Neural progenitor cell (in vitro differentiated cells): ENCODE data around the gene PRUNE2. TPM values are rescaled to one million over a fixed set of nuclear protein-coding genes. Genes with fewer than 3 reads are reported as not detected.

Experiments
- DNase-seq: peaks from one replicate; pipeline ENCODE4 v3.0.0-alpha.2; 2016; ENCODE audit warnings: low spot score
- H2AFZ ChIP-seq: fragments of 200-600 bp; sonication (generic); replicated peaks from 2 replicates; pipeline ENCODE4 v1.6.1; 2016; ENCODE audit warnings: antibody characterized with exemption
- H3F3A ChIP-seq: fragments of 200-600 bp; sonication (generic); 2 replicates; pipeline ENCODE4 v1.6.1; 2016; ENCODE audit warnings: antibody characterized with exemption, low read depth
- H3K27ac ChIP-seq: fragments of 200-600 bp; sonication (generic); 2 replicates; pipeline ENCODE4 v1.5.1; 2016; ENCODE audit warnings: mild to moderate bottlenecking
- H3K27me3 ChIP-seq: fragments of 200-600 bp; sonication (generic); 2 replicates; pipeline ENCODE4 v1.6.1; 2016; ENCODE audit warnings: mild to moderate bottlenecking, moderate library complexity
- H3K36me3 ChIP-seq: fragments of 200-600 bp; sonication (generic); 2 replicates; pipeline ENCODE4 v1.5.1; 2016
- H3K4me1 ChIP-seq: fragments of 200-600 bp; sonication (generic); 2 replicates; pipeline ENCODE4 v1.6.1; 2016; ENCODE audit warnings: mixed run types
- H3K4me2 ChIP-seq: fragments of 200-600 bp; sonication (generic); 2 replicates; pipeline ENCODE4 v1.6.1; 2016
- H3K4me3 ChIP-seq: fragments of 200-600 bp; sonication (generic); 2 replicates; pipeline ENCODE4 v1.5.1; 2016
- H3K79me2 ChIP-seq: fragments of 200-600 bp; sonication (generic); 2 replicates; pipeline ENCODE4 v1.6.1; 2016; ENCODE audit warnings: low read depth
- H3K9ac ChIP-seq: fragments of 200-600 bp; sonication (generic); 2 replicates; pipeline ENCODE4 v1.6.1; 2016
- H3K9me3 ChIP-seq: fragments of 200-600 bp; sonication (generic); 2 replicates; pipeline ENCODE4 v1.5.1; 2016; ENCODE audit warnings: low read depth
- H4K20me1 ChIP-seq: fragments of 200-600 bp; sonication (generic); 2 replicates; pipeline ENCODE4 v1.6.1; 2016; ENCODE audit warnings: low read depth
- H3K27ac Mint-ChIP-seq: 3 replicates; pipeline ENCODE4 v1.8.0; 2021; ENCODE audit warnings: mixed read lengths
- H3K27me3 Mint-ChIP-seq: 2 replicates; pipeline ENCODE4 v1.8.0; 2022; ENCODE audit warnings: low read depth, mild to moderate bottlenecking, inconsistent platforms, moderate library complexity, mixed read lengths; ENCODE audit not compliant: insufficient read depth
- H3K36me3 Mint-ChIP-seq: 3 replicates; pipeline ENCODE4 v1.8.0; 2021; ENCODE audit warnings: mixed read lengths
- H3K4me1 Mint-ChIP-seq: 3 replicates; pipeline ENCODE4 v1.8.0; 2021; ENCODE audit warnings: mixed read lengths
- H3K4me3 Mint-ChIP-seq: 3 replicates; pipeline ENCODE4 v1.8.0; 2021; ENCODE audit warnings: mild to moderate bottlenecking, moderate library complexity, mixed read lengths
- H3K9me3 Mint-ChIP-seq: 3 replicates; pipeline ENCODE4 v1.8.0; 2020; ENCODE audit warnings: mixed read lengths
- CTCF ChIP-seq: fragments of 200-600 bp; sonication (generic); IDR thresholded peaks from 2 replicates; pipeline ENCODE4 v1.5.1; 2017; ENCODE audit warnings: antibody characterized with exemption, mild to moderate bottlenecking
- EZH2 ChIP-seq: fragments of 200-600 bp; sonication (generic); IDR thresholded peaks from 2 replicates; pipeline ENCODE4 v1.6.1; 2017; ENCODE audit warnings: antibody characterized with exemption, mild to moderate bottlenecking, moderate library complexity
- EZH2phosphoT487 ChIP-seq: fragments of 200-600 bp; sonication (generic); IDR thresholded peaks from 2 replicates; pipeline ENCODE4 v1.6.1; 2017; ENCODE audit warnings: antibody characterized with exemption
- total RNA-seq: library from RNA; depleted of rRNA; stranded (reverse); fragments of >200 nt; gene quantifications from 2 replicates; pipeline ENCODE4 v1.2.3, GENCODE V29; 2015; ENCODE audit warnings: low replicate concordance

PRUNE2 gene
- total RNA-seq, 1 donor from 2014 or later, result 28.2 TPM

- H3K9me3 Mint-ChIP-seq, result peaks cover 2% of the 10 kb centered on the region
- H3K4me1 ChIP-seq, result no peaks in the 10 kb centered on the region
- no peak overlapping the region for H3K9ac ChIP-seq
Observed at GRCh38 chr9:76575761-76576160, 330.2 kb downstream of the PRUNE2 start.

GRCh38 chr9:76573905-76574760, 331.8 kb downstream of the PRUNE2 start:
- Mint-ChIP-seq H3K36me3 (no peaks in the 10 kb centered on the region), H3K27me3 (no peaks in the 10 kb centered on the region), H3K4me3 (no peak overlapping the region), H3K4me1 (peaks cover 5% of the 10 kb centered on the region), H3K9me3 (peaks cover 5% of the 10 kb centered on the region), H3K27ac (no peak overlapping the region)
- no peaks in the 10 kb centered on the region for H3K9me3 ChIP-seq
- peaks cover 4% of the 10 kb centered on the region for H3K27me3 ChIP-seq
- H2AFZ ChIP-seq, result no peak overlapping the region
- no peak overlapping the region for H3K4me2 ChIP-seq
- no peak overlapping the region for H3K9ac ChIP-seq
- H3K79me2 ChIP-seq, result no peaks in the 10 kb centered on the region
- no peaks in the 10 kb centered on the region for H4K20me1 ChIP-seq
- H3K36me3 ChIP-seq, result no peaks in the 10 kb centered on the region
- H3K4me3 ChIP-seq, result no peak overlapping the region
- DNase-seq, result no peak
- H3K4me1 ChIP-seq, result no peaks in the 10 kb centered on the region
- no peak for TF ChIP-seq EZH2phosphoT487
- no peak for TF ChIP-seq CTCF
- no peak for TF ChIP-seq EZH2
- H3K27ac ChIP-seq, result no peak overlapping the region
- no peaks in the 10 kb centered on the region for H3F3A ChIP-seq

More at GRCh38 chr9:76575761-76576160, 330.2 kb downstream of the PRUNE2 start:
- H3F3A ChIP-seq, result no peaks in the 10 kb centered on the region
- H3K36me3 ChIP-seq, result no peaks in the 10 kb centered on the region
- H3K4me3 ChIP-seq, result no peak overlapping the region
- peaks cover 4% of the 10 kb centered on the region for H3K27me3 ChIP-seq
- H4K20me1 ChIP-seq, result no peaks in the 10 kb centered on the region
- no peak overlapping the region for H3K27ac ChIP-seq
- H3K36me3 Mint-ChIP-seq, result no peaks in the 10 kb centered on the region
- H3K4me1 Mint-ChIP-seq, result peaks cover 13% of the 10 kb centered on the region
- H3K27ac Mint-ChIP-seq, result no peak overlapping the region
- DNase-seq, result no peak
- H3K79me2 ChIP-seq, result no peaks in the 10 kb centered on the region
- H3K4me3 Mint-ChIP-seq, result no peak overlapping the region
- TF ChIP-seq CTCF, result no peak
- no peak for TF ChIP-seq EZH2
- no peak for TF ChIP-seq EZH2phosphoT487
- no peaks in the 10 kb centered on the region for H3K27me3 Mint-ChIP-seq
- no peaks in the 10 kb centered on the region for H3K9me3 ChIP-seq
- peak overlapping the region; percentile 74 for H2AFZ ChIP-seq
- no peak overlapping the region for H3K4me2 ChIP-seq

- Histone ChIP-seq H2AFZ (no peak overlapping the region), H3K9ac (no peak overlapping the region), H3K27me3 (peaks cover 4% of the 10 kb centered on the region), H3F3A (no peaks in the 10 kb centered on the region), H3K79me2 (no peaks in the 10 kb centered on the region), H3K4me1 (no peaks in the 10 kb centered on the region), H3K27ac (no peak overlapping the region), H3K9me3 (no peaks in the 10 kb centered on the region), H3K4me3 (no peak overlapping the region), H4K20me1 (no peaks in the 10 kb centered on the region), H3K36me3 (no peaks in the 10 kb centered on the region), H3K4me2 (no peak overlapping the region)
- Mint-ChIP-seq H3K36me3 (no peaks in the 10 kb centered on the region), H3K4me3 (no peak overlapping the region), H3K4me1 (peaks cover 5% of the 10 kb centered on the region), H3K27me3 (no peaks in the 10 kb centered on the region), H3K27ac (no peak overlapping the region), H3K9me3 (peaks cover 5% of the 10 kb centered on the region)
- TF ChIP-seq EZH2 (no peak), CTCF (no peak), EZH2phosphoT487 (no peak)
- no peak for DNase-seq
Observed at GRCh38 chr9:76573408-76573807, 332.5 kb downstream of the PRUNE2 start.
